ENCODE results near the gene CKS1B. TPM values are rescaled to one million over a fixed set of nuclear protein-coding genes. Genes with fewer than 3 reads are reported as not detected.

Gene CKS1B
- polyA plus RNA-seq, 2 of the 4 experiments (the other 2 are of a cell fraction) = 356 to 725 TPM

DNA sequence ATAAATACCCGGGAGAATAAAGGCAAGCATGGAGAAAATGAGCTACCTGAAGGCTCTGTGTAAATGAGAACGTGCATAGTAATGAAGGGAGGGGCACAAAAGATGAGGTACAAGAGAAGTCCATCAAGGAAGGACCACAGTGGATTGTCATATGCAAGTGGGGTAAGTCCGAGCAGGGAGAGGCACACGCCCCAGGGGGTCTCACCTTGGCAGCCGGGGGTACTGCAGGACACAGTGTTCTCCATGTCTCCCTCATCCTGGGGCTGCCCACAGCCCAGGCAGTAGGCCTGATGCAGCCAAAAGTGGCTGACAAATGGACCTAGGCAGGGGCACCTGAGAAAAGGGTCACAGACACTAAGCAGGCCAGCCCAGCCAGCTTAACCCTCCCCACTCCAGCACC lies 49.1 kb downstream of the CKS1B start:
- H3K4me3 ChIP-seq = no peak overlapping the region
- ATAC-seq (peak in 1 of 2 experiments; percentile 5; a peak in 1 of 6 replicates), DNase-seq (ENCODE audit: low read depth in 1 of 2, low spot score in 1 of 2) (no peak), FAIRE-seq (peak; percentile 7)
- no peak overlapping the region for H3K4me2 ChIP-seq
- H3K9me3 ChIP-seq = no peaks in the 10 kb centered on the region
- TF ChIP-seq POLR2AphosphoS2 (conservative IDR thresholded peaks at IDR 0.05; ENCODE audit: low read length) (no peak), TFCP2L1 (CRISPR knock-in tag; IDR thresholded peaks at IDR 0.05) (no peak), FOXS1 (CRISPR knock-in tag; IDR thresholded peaks at IDR 0.05) (no peak), GATA3 (IDR thresholded peaks at IDR 0.05; ENCODE audit: borderline replicate concordance) (no peak), JUN (IDR thresholded peaks at IDR 0.05) (no peak), CBX8 (IDR thresholded peaks at IDR 0.05) (no peak), ZC3H11A (IDR thresholded peaks at IDR 0.05) (no peak), EHF (CRISPR knock-in tag; IDR thresholded peaks at IDR 0.05) (no peak), TP53 (CRISPR knock-in tag; IDR thresholded peaks at IDR 0.05) (no peak), CEBPB (IDR thresholded peaks at IDR 0.05) (no peak), NPAS2 (CRISPR knock-in tag; IDR thresholded peaks at IDR 0.05; ENCODE audit: borderline replicate concordance) (no peak), FOSL2 (IDR thresholded peaks at IDR 0.05) (no peak), FOSL2 (CRISPR knock-in tag; IDR thresholded peaks at IDR 0.05) (no peak), ZSCAN20 (CRISPR knock-in tag; IDR thresholded peaks at IDR 0.05) (no peak), SMC3 (IDR thresholded peaks at IDR 0.05) (no peak)
- TF ChIP-seq, protein P1, sequence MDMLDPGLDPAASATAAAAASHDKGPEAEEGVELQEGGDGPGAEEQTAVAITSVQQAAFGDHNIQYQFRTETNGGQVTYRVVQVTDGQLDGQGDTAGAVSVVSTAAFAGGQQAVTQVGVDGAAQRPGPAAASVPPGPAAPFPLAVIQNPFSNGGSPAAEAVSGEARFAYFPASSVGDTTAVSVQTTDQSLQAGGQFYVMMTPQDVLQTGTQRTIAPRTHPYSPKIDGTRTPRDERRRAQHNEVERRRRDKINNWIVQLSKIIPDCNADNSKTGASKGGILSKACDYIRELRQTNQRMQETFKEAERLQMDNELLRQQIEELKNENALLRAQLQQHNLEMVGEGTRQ (IDR thresholded peaks at IDR 0.05) = no peak
- TF ChIP-seq, protein P2, sequence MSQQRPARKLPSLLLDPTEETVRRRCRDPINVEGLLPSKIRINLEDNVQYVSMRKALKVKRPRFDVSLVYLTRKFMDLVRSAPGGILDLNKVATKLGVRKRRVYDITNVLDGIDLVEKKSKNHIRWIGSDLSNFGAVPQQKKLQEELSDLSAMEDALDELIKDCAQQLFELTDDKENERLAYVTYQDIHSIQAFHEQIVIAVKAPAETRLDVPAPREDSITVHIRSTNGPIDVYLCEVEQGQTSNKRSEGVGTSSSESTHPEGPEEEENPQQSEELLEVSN (IDR thresholded peaks at IDR 0.05; ENCODE audit: borderline replicate concordance, low read depth) = no peak
- TF ChIP-seq, protein P3, sequence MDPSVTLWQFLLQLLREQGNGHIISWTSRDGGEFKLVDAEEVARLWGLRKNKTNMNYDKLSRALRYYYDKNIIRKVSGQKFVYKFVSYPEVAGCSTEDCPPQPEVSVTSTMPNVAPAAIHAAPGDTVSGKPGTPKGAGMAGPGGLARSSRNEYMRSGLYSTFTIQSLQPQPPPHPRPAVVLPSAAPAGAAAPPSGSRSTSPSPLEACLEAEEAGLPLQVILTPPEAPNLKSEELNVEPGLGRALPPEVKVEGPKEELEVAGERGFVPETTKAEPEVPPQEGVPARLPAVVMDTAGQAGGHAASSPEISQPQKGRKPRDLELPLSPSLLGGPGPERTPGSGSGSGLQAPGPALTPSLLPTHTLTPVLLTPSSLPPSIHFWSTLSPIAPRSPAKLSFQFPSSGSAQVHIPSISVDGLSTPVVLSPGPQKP (IDR thresholded peaks at IDR 0.05; ENCODE audit: low read depth, low read length) = no peak
- TF ChIP-seq, protein P4, sequence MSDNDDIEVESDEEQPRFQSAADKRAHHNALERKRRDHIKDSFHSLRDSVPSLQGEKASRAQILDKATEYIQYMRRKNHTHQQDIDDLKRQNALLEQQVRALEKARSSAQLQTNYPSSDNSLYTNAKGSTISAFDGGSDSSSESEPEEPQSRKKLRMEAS (IDR thresholded peaks at IDR 0.05) = no peak
- peaks cover 72% of the 10 kb centered on the region for H3K4me1 ChIP-seq
- H3K27ac ChIP-seq = peak overlapping the region; percentile 71 to 75; a peak in 3 of 6 replicates
- ChIA-PET POLR2A (interaction anchor here (1.5 kb wide), 1 partner anchor 27 kb away, joined by 5 read pairs; the partner anchor contains the start of gene ADAM15), CTCF (interaction anchor here (0.9 to 1.3 kb wide), 2 partner anchors 120 to 464 kb away, joined by 3 to 4 read pairs; no protein-coding TSS in a partner anchor)
- 81% methylated on average over 5 of the region's 5 CpGs for WGBS (ENCODE audit: missing lambda C conversion rate)

DNA sequence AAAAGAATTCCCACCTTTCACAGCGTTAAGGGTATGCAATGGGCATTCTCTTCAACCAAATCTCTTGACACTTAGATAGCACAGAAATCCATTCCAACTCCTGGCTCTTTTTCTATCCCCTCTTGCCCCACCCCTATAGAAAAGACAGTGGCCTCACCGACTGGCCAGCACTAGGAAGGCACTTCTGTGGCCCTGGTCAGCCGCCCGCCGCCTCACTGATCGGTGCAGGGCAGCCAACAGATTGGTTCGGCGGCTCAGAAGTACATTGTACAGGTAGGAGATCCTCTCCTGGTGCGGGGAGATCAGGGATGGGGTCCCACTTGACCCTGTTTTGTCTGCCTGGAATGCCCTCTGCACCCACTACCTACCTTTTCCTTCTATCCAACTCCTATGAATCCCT lies 49.8 kb downstream of the CKS1B start:
- H3K9me3 ChIP-seq = no peaks in the 10 kb centered on the region
- H3K4me2 ChIP-seq = peak overlapping the region; percentile 64
- 98% methylated on average over 7 of the region's 9 CpGs for WGBS (ENCODE audit: missing lambda C conversion rate)
- DNase-seq (ENCODE audit: low read depth in 1 of 2, low spot score in 1 of 2) (no peak), FAIRE-seq (no peak), ATAC-seq (no peak)
- no peak overlapping the region for H3K4me3 ChIP-seq
- ChIA-PET CTCF (interaction anchor here (0.9 to 1.0 kb wide), 2 partner anchors 120 to 359 kb away, joined by 3 to 4 read pairs; no protein-coding TSS in a partner anchor), POLR2A (no interaction called here)
- peaks cover 66% of the 10 kb centered on the region for H3K4me1 ChIP-seq
- peak overlapping the region; percentile 75 to 83 for H3K27ac ChIP-seq
- no peak for TF ChIP-seq SMC3 (IDR thresholded peaks at IDR 0.05)
- TF ChIP-seq, protein P2 (IDR thresholded peaks at IDR 0.05; ENCODE audit: borderline replicate concordance, low read depth) = no peak
- no peak for TF ChIP-seq RFX5 (IDR thresholded peaks at IDR 0.05)
- no peak for TF ChIP-seq BHLHE40 (IDR thresholded peaks at IDR 0.05; ENCODE audit: low read depth, low read length)
- TF ChIP-seq, protein P4 (IDR thresholded peaks at IDR 0.05) = no peak
- TF ChIP-seq, protein P5, sequence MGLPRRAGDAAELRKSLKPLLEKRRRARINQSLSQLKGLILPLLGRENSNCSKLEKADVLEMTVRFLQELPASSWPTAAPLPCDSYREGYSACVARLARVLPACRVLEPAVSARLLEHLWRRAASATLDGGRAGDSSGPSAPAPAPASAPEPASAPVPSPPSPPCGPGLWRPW (IDR thresholded peaks at IDR 0.05) = no peak
- TF ChIP-seq RARB (CRISPR knock-in tag; IDR thresholded peaks at IDR 0.05) = no peak
- TF ChIP-seq RCOR1 (IDR thresholded peaks at IDR 0.05; ENCODE audit: low read depth, low read length) = no peak
- TF ChIP-seq, protein P6, sequence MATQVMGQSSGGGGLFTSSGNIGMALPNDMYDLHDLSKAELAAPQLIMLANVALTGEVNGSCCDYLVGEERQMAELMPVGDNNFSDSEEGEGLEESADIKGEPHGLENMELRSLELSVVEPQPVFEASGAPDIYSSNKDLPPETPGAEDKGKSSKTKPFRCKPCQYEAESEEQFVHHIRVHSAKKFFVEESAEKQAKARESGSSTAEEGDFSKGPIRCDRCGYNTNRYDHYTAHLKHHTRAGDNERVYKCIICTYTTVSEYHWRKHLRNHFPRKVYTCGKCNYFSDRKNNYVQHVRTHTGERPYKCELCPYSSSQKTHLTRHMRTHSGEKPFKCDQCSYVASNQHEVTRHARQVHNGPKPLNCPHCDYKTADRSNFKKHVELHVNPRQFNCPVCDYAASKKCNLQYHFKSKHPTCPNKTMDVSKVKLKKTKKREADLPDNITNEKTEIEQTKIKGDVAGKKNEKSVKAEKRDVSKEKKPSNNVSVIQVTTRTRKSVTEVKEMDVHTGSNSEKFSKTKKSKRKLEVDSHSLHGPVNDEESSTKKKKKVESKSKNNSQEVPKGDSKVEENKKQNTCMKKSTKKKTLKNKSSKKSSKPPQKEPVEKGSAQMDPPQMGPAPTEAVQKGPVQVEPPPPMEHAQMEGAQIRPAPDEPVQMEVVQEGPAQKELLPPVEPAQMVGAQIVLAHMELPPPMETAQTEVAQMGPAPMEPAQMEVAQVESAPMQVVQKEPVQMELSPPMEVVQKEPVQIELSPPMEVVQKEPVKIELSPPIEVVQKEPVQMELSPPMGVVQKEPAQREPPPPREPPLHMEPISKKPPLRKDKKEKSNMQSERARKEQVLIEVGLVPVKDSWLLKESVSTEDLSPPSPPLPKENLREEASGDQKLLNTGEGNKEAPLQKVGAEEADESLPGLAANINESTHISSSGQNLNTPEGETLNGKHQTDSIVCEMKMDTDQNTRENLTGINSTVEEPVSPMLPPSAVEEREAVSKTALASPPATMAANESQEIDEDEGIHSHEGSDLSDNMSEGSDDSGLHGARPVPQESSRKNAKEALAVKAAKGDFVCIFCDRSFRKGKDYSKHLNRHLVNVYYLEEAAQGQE (IDR thresholded peaks at IDR 0.05) = no peak
- TF ChIP-seq ZC3H11A (IDR thresholded peaks at IDR 0.05) = no peak
- no peak for TF ChIP-seq TP53 (CRISPR knock-in tag; IDR thresholded peaks at IDR 0.05)
- TF ChIP-seq, protein P7, sequence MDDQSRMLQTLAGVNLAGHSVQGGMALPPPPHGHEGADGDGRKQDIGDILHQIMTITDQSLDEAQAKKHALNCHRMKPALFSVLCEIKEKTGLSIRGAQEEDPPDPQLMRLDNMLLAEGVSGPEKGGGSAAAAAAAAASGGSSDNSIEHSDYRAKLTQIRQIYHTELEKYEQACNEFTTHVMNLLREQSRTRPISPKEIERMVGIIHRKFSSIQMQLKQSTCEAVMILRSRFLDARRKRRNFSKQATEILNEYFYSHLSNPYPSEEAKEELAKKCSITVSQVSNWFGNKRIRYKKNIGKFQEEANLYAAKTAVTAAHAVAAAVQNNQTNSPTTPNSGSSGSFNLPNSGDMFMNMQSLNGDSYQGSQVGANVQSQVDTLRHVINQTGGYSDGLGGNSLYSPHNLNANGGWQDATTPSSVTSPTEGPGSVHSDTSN (IDR thresholded peaks at IDR 0.05) = no peak
- no peak for TF ChIP-seq JUN (IDR thresholded peaks at IDR 0.05)
- TF ChIP-seq CBX2 (IDR thresholded peaks at IDR 0.05; ENCODE audit: borderline replicate concordance, low read depth) = no peak
- TF ChIP-seq MAZ (IDR thresholded peaks at IDR 0.05; ENCODE audit: borderline replicate concordance, low read depth, low read length) = no peak
- no peak for TF ChIP-seq ZSCAN20 (CRISPR knock-in tag; IDR thresholded peaks at IDR 0.05)
- TF ChIP-seq RAD21 (conservative IDR thresholded peaks at IDR 0.05 in 1 of 2, IDR thresholded peaks at IDR 0.05 in 1 of 2) = no peak
